C4-2B (cell line): ENCODE data around the gene ANKFY1.

Source experiments
- H3K27ac ChIP-seq: fragments of 450-650 bp; 2 replicates; pipeline ENCODE4 v1.5.1; 2017
- ZFX ChIP-seq: fragments of 450-650 bp; IDR thresholded peaks from 2 replicates; pipeline ENCODE4 v1.6.1; 2017
- TF ChIP-seq, protein P1 (sequence below): fragments of 450-650 bp; conservative IDR thresholded peaks from 2 replicates; pipeline ENCODE4 v1.5.1; 2017; ENCODE audit warnings: mild to moderate bottlenecking

Gene ANKFY1

DNA sequence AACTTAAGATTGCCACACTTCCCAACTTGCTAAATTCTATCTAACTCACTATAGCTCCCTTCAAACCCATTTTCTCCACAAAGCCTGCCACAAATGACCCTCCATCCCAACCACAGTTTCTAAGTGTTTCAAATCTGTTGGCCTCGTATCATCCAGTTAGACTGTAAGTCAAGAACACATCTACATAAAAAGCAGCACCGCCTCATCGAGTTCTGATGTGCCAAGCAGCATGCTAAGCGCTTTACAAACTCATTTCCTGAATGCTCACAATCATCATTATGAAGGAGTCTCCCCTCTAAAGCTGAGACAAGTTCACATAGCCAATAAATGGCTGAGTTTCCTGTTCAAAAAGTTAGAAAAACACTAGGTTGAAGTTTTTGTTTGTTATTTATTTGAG is 9.2 kb upstream of the ANKFY1 start:
- TF ChIP-seq, protein P1, sequence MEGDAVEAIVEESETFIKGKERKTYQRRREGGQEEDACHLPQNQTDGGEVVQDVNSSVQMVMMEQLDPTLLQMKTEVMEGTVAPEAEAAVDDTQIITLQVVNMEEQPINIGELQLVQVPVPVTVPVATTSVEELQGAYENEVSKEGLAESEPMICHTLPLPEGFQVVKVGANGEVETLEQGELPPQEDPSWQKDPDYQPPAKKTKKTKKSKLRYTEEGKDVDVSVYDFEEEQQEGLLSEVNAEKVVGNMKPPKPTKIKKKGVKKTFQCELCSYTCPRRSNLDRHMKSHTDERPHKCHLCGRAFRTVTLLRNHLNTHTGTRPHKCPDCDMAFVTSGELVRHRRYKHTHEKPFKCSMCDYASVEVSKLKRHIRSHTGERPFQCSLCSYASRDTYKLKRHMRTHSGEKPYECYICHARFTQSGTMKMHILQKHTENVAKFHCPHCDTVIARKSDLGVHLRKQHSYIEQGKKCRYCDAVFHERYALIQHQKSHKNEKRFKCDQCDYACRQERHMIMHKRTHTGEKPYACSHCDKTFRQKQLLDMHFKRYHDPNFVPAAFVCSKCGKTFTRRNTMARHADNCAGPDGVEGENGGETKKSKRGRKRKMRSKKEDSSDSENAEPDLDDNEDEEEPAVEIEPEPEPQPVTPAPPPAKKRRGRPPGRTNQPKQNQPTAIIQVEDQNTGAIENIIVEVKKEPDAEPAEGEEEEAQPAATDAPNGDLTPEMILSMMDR: no peak
- no peak for TF ChIP-seq ZFX
- H3K27ac ChIP-seq: no peak overlapping the region

DNA sequence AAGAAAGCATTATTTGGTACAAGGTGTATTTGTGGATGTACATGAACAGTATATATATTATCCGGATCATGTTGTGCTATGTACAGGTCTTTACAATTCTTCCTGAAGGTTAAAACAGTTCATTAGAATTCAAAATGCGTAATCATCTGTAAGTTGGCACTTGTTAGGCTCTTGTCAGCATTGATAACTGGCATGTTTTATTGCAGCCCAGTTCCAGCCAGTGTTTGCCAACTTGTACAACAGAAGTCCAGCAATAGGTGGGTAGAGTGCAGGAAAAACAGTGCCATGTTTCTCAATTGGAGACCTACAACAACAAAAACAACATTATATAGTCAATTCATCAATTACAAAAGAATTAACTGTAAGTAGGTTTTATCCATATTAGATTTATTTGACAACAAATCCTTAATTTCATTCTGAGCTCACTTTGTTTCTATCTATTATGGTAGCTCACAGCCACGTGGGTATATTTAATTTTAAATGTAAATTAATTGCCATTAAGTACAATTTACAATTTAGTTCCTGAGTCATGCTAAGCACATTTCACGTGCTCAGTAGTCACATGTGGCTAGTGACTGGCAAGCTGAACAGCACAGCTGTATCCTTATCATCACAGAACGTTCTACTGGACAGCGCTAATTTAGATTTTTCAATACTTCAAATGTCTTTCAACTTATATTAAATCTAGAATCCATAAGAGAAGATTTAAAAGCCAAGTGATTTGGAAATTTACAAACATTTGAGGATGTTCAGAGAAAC is 8.6 kb upstream of the ANKFY1 start:
- TF ChIP-seq, protein P1: no peak
- TF ChIP-seq ZFX: no peak

DNA sequence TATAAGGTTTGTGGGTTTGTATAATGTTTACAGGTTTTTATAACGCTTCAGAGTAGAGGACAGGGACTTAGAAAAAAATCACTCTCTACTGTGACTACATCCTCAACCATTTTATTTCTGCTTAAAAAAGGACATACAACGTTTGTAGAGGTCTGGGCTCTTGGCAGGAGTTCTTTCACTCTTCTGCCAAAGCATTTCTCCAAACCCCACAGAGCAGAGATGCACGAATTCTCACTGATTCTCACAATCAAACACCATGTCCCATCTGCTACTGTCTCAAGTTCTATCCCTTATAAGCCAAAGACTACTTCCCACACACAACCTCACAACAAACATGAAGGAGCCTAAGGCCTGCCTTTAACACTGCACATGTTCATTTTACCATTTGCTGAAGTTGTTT is 7.0 kb upstream of the ANKFY1 start:
- no peak overlapping the region for H3K27ac ChIP-seq
- no peak for TF ChIP-seq ZFX
- TF ChIP-seq, protein P1: no peak

More for the DNA sequence above, 8.6 kb upstream of the ANKFY1 start:
- H3K27ac ChIP-seq: no peak overlapping the region

DNA sequence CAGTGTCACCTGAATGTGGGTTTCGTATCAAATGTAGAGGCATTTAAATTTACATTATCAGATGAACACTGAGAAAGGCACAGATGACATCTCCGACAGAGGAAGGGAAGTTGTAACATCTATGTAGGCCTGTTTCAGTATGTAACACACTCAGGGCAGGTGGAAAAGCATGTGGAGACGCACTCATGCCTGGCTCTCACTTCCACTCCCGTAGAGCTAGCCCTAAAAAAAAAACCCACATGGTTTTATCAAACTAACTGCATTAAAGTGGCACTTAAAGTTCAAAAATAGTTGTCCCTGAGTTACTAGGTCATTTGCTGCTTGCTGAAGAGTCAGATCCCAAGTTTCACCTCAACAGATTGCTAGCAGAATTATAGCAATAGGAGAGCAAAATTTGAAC is 6.1 kb upstream of the ANKFY1 start:
- no peak overlapping the region for H3K27ac ChIP-seq
- TF ChIP-seq ZFX: no peak
- TF ChIP-seq, protein P1: no peak

DNA sequence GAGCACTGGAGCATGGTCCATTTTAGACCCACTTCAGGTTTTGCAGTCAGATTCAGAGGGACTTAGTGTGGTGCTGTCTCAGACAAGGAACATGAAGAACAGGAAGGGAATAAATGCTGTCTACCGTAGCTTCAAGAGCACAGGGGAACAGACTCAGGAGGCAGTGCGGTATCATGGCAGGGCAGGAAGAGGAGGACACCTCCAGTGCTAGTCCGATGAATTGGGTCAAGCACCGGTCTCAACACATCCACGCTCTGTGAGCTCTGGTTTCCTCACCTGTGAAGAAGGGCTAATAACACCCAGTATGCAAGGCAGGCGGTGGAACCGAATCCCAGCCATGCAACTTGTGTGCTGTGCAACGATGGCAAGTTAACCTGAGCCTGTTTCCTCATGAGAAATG is 3.6 kb upstream of the ANKFY1 start:
- TF ChIP-seq, protein P1: no peak
- TF ChIP-seq ZFX: no peak
- H3K27ac ChIP-seq: no peak overlapping the region

DNA sequence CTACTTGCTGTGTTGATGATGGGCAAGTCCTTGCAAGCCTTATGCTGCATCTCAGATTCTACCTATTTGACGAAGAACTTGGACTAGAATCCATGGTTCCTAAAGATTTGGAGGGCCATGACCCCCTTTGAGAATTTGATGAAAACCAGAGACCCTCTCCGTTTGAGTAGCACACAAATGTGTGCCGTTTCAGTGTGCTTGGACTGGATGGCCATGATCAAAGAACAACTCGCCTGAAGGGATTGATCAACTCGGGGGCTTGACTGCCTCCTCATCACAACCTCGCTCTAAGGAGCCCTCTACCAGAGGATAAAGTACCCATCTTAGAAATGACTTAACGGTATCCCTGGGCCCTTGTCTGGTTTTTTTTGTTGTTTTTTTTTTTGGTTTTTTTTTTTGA is 2.8 kb upstream of the ANKFY1 start:
- TF ChIP-seq, protein P1: no peak
- TF ChIP-seq ZFX: no peak
- no peak overlapping the region for H3K27ac ChIP-seq

DNA sequence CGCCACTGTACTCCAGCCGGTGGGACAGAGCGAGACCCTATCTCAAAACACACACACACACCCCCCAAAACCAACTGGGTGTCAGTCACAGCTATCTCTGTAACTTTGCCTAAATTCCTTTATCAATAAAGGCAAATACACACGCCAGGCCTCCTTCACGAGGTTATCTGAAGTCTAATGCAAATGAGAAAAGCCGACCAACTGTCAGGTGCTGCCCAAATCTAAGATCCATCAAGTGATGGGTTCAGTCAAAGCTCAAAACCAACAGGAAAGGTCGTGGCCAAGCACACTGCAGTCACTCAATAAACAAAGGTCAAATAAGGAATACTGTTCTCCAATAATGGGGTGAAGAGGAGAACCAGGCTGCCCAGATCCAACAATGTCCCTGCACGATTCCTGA is 1.1 kb downstream of the ANKFY1 start:
- no peak for TF ChIP-seq ZFX
- TF ChIP-seq, protein P1: no peak
- peak overlapping the region; percentile 79 for H3K27ac ChIP-seq
